Measurements from ENCODE around the gene CSF2. TPM values are rescaled to one million over a fixed set of nuclear protein-coding genes. Genes with fewer than 3 reads are reported as not detected.

Gene CSF2
- total RNA-seq, 2 donors from 2014 or later, result not detected

GRCh38 chr5:132095424-132095972 lies 21.9 kb downstream of the CSF2 start:
- H3K4me1 ChIP-seq, result peaks cover 0 to 6% of the 10 kb centered on the region in 2 donors
- no peaks in the 10 kb centered on the region for H3K36me3 ChIP-seq
- no peak for TF ChIP-seq CTCF (IDR thresholded peaks at IDR 0.05)
- no peaks in the 10 kb centered on the region for H3K27me3 ChIP-seq
- no peak overlapping the region for H3K27ac ChIP-seq
- H3K9me3 ChIP-seq, result no peaks in the 10 kb centered on the region
- no peak overlapping the region for H3K4me3 ChIP-seq
- DNase-seq (ENCODE audit: low spot score), result peak; percentile 32

- no peak overlapping the region for H3K4me3 ChIP-seq
- TF ChIP-seq CTCF (IDR thresholded peaks at IDR 0.05), result no peak
- H3K36me3 ChIP-seq, result no peaks in the 10 kb centered on the region
- H3K9me3 ChIP-seq, result no peaks in the 10 kb centered on the region
- DNase-seq (ENCODE audit: low spot score), result no peak
- no peak overlapping the region for H3K27ac ChIP-seq
- H3K27me3 ChIP-seq, result no peaks in the 10 kb centered on the region
- peaks cover 0 to 6% of the 10 kb centered on the region in 2 donors for H3K4me1 ChIP-seq
Measured at GRCh38 chr5:132096904-132097303, 23.3 kb downstream of the CSF2 start.

- TF ChIP-seq CTCF (IDR thresholded peaks at IDR 0.05), result no peak
- Histone ChIP-seq H3K4me1 (peaks cover 0 to 10% of the 10 kb centered on the region in 2 donors), H3K36me3 (no peaks in the 10 kb centered on the region), H3K9me3 (no peaks in the 10 kb centered on the region), H3K4me3 (no peak overlapping the region), H3K27ac (no peak overlapping the region), H3K27me3 (no peaks in the 10 kb centered on the region)
- DNase-seq (ENCODE audit: low spot score), result no peak
Measured at GRCh38 chr5:132098151-132098594, 24.6 kb downstream of the CSF2 start.

DNA sequence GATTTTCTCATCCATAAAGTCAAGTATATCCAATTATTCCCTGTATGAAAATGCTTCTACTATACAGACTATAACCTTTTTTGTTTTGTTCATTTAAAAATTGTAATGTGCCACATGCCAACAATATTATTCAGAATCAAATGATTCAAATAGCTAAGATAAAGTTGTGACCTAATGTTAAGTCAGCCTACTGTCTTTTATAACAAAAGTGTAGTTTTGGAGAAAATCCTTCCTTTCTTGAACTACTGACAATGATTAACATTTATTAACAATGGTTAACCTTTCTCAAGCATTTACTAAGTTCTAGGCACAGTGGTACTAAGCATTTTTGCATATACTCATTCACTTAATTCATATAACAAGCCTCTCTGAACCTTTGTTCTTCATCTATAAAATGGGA lies 25.0 kb downstream of the CSF2 start:
- no peak for TF ChIP-seq CTCF (IDR thresholded peaks at IDR 0.05)
- H3K4me1 ChIP-seq, result peaks cover 0 to 15% of the 10 kb centered on the region in 2 donors
- H3K4me3 ChIP-seq, result no peak overlapping the region
- no peaks in the 10 kb centered on the region for H3K27me3 ChIP-seq
- no peaks in the 10 kb centered on the region for H3K9me3 ChIP-seq
- DNase-seq (ENCODE audit: low spot score), result no peak
- no peaks in the 10 kb centered on the region for H3K36me3 ChIP-seq
- no peak overlapping the region for H3K27ac ChIP-seq

- Histone ChIP-seq H3K27ac (no peak overlapping the region), H3K27me3 (no peaks in the 10 kb centered on the region), H3K4me3 (no peak overlapping the region), H3K4me1 (peaks cover 0 to 20% of the 10 kb centered on the region in 2 donors), H3K9me3 (no peaks in the 10 kb centered on the region), H3K36me3 (no peaks in the 10 kb centered on the region)
- TF ChIP-seq CTCF (IDR thresholded peaks at IDR 0.05), result no peak
- no peak for DNase-seq (ENCODE audit: low spot score)
Measured at GRCh38 chr5:132099076-132099748, 25.6 kb downstream of the CSF2 start.
